Breast epithelium (tissue), 3 donors: ENCODE measurements around the gene ZFHX3.

Source experiments
- POLR2A ChIP-seq: fragments of 450-650 bp; IDR thresholded peaks from one replicate; pipeline ENCODE4 v1.6.1; 2016; ENCODE audit warnings: antibody characterized with exemption, mild to moderate bottlenecking, moderate library complexity
- POLR2AphosphoS5 ChIP-seq, 3 donors: sonication (generic); formaldehyde crosslinking; IDR thresholded peaks; one replicate each; pipeline ENCODE4 v1.6.1; 2017; ENCODE audit warnings: antibody characterized with exemption in 3 of 3
- TF ChIP-seq, protein P1 (sequence below), 3 donors: fragments of 450-650 bp; IDR thresholded peaks; one replicate each; pipeline ENCODE4 v1.5.1; 2016 to 2017; ENCODE audit warnings: antibody characterized with exemption in 3 of 3, mild to moderate bottlenecking in 3 of 3, moderate library complexity in 3 of 3

DNA sequence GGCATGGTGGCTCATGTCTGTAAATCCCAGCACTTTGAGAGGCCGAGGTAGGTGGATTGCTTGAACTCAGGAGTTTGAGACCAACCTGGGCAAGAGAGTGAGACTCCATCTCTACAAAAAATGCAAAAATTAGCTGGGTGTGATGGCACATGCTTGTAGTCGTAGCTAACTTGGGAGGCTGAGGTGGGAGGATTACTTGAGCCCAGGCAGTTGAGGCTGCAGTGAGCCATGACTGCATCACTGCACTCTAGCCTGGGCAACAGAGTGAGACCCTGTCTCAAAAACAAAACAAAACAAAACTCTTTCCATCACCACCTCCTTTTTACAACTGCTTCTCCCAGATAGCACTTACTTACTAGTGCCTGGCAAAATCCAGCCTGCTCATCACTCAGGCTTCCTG is 214.0 kb downstream of the ZFHX3 start:
- TF ChIP-seq, protein P1, sequence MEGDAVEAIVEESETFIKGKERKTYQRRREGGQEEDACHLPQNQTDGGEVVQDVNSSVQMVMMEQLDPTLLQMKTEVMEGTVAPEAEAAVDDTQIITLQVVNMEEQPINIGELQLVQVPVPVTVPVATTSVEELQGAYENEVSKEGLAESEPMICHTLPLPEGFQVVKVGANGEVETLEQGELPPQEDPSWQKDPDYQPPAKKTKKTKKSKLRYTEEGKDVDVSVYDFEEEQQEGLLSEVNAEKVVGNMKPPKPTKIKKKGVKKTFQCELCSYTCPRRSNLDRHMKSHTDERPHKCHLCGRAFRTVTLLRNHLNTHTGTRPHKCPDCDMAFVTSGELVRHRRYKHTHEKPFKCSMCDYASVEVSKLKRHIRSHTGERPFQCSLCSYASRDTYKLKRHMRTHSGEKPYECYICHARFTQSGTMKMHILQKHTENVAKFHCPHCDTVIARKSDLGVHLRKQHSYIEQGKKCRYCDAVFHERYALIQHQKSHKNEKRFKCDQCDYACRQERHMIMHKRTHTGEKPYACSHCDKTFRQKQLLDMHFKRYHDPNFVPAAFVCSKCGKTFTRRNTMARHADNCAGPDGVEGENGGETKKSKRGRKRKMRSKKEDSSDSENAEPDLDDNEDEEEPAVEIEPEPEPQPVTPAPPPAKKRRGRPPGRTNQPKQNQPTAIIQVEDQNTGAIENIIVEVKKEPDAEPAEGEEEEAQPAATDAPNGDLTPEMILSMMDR (IDR thresholded peaks at IDR 0.05), result no peak
- TF ChIP-seq POLR2A (no peak), POLR2AphosphoS5 (IDR thresholded peaks at IDR 0.05) (no peak)
